ENCODE measurements around the gene RAPGEF4.

DNA sequence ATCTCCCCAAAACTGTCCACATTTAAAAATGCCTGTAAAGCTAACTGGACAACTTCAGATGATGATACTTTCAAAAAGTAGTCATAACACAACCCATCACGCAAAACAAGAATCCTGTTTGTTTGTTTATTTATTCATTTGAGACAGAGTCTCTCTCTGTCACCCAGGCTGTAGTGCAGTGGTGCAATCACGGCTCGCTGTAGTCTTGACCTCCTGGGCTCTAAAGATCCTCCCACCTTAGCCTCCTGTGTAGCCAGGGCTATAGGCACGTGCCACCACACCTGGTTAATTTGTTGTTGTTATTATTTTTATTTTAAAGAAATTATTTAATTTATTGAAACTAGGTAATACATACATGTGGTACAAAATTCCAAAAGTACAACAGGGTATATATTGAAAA lies 94.8 kb downstream of the RAPGEF4 start:
- TF ChIP-seq CTCF (IDR thresholded peaks at IDR 0.05 in 2 of 3, conservative IDR thresholded peaks at IDR 0.05 in 1 of 3; ENCODE audit: borderline replicate concordance in 1 of 3, insufficient read depth in 1 of 3, low read depth in 2 of 3, low read length in 2 of 3) (no peak), ATF3 (IDR thresholded peaks at IDR 0.05) (no peak), EZH2phosphoT487 (IDR thresholded peaks at IDR 0.05; ENCODE audit: borderline replicate concordance) (no peak), POLR2AphosphoS5 (IDR thresholded peaks at IDR 0.05; ENCODE audit: low read depth, low read length) (no peak)
